ENCODE results near the gene ATCAY. TPM values are rescaled to one million over a fixed set of nuclear protein-coding genes. Genes with fewer than 3 reads are reported as not detected.
"Not testable (repeated sequence)": the region's sequence is repeated elsewhere in the genome, so short reads cannot be mapped to it uniquely, and the experiment has no call there.

The ATCAY gene
- total and polyA plus RNA-seq, 9 donors, result 0.04 to 0.78 (median 0.15) TPM

DNA sequence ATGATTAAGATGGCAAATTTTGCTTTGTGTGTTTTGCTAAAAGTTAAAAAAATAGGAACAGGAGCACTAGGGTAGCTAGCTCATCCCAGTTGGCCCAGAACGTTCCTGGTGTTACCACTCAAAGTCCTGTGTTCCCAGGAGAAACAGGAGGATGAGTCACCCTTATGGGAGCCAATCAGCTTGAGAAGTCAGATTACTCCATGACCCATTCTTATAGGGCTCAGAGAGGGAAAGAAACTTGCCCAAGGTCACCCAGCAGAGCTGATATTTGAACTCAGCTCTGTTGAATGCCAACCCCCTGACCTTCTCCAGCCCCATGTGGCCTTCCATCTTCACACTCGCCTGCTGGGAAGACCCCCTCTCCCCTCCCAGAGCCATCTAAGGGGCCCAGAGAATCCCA lies 65.4 kb downstream of the ATCAY start:
- H3K27ac ChIP-seq (ENCODE audit: low read length), result no peak overlapping the region
- no peaks in the 10 kb centered on the region for H3K27me3 ChIP-seq (ENCODE audit: control insufficient read depth, insufficient read depth, low read length)
- peaks cover 11% of the 10 kb centered on the region for H3K36me3 ChIP-seq (ENCODE audit: control insufficient read depth, insufficient read depth, low read length)
- WGBS (ENCODE audit: insufficient coverage), result 20% methylated on average over 1 of the region's 2 CpGs
- H3K9me3 ChIP-seq (replicated peaks; ENCODE audit: control insufficient read depth, low read depth, low read length), result no peaks in the 10 kb centered on the region
- H3K4me1 ChIP-seq (ENCODE audit: control insufficient read depth, insufficient read depth, low read length), result peaks cover 22% of the 10 kb centered on the region
- DNase-seq, result no peak
- H3K4me3 ChIP-seq (ENCODE audit: low read length), result no peak overlapping the region

DNA sequence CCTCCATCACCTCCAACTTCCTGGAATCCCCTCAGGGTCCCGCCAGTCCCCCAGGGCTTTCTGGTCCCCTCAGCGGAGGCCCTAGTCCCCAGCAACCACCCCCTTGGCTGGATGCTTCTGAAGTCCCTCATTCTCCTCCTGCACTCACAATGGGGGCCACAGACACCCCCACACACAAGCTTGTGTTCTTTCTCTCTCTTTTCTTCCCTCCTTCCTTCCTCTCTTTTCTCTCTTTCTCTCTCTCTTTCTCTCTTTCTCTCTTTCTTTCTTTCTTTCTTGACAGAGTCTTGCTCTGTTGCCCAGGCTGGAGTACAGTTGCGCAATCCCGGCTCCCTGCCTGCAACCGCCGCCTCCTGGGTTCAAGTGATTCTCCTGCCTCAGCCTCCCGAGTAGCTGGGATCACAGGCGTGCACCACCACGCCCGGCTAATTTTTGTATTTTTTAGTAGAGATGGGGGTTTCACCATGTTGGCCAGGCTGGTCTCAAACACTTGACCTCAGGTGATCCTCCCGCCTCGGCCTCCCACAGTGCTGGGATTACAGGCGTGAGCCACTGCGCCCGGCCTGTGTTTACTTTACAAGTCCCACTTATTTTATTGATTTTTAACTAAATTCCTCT lies 66.9 kb downstream of the ATCAY start:
- H3K9me3 ChIP-seq (replicated peaks; ENCODE audit: control insufficient read depth, low read depth, low read length); DNase-seq; H3K27me3 ChIP-seq (ENCODE audit: control insufficient read depth, insufficient read depth, low read length); H3K36me3 ChIP-seq (ENCODE audit: control insufficient read depth, insufficient read depth, low read length); H3K27ac ChIP-seq (ENCODE audit: low read length); H3K4me3 ChIP-seq (ENCODE audit: low read length): not testable (repeated sequence)
- H3K4me1 ChIP-seq (ENCODE audit: control insufficient read depth, insufficient read depth, low read length), result peaks cover 33% of the 10 kb centered on the region
- 81% methylated on average over 13 of the region's 15 CpGs for WGBS (ENCODE audit: insufficient coverage)

DNA sequence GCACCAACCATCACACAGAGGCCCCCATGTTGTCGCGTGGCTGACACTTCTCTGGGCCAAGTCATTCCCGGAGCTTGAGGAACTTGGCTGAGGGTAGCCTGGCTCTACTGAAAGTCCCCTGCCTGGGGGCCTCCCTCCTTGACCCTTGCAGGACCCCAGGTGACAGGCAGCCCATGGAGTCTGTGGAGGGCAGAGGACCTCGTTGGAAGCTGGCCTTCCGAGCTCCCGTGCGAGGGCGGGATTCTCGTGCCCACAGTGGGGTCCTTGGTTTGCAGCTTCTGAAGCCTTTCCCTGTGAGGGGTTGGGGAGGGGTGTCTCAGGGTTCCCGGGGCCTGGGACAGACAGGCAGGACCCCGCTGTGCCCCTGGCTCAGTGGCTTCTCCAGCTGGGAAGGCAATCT lies 68.8 kb downstream of the ATCAY start:
- Histone ChIP-seq H3K36me3 (ENCODE audit: control insufficient read depth, insufficient read depth, low read length) (peaks cover 7% of the 10 kb centered on the region), H3K27me3 (ENCODE audit: control insufficient read depth, insufficient read depth, low read length) (no peaks in the 10 kb centered on the region), H3K9me3 (replicated peaks; ENCODE audit: control insufficient read depth, low read depth, low read length) (no peaks in the 10 kb centered on the region), H3K4me1 (ENCODE audit: control insufficient read depth, insufficient read depth, low read length) (peaks cover 36% of the 10 kb centered on the region), H3K4me3 (ENCODE audit: low read length) (no peak overlapping the region), H3K27ac (ENCODE audit: low read length) (peak overlapping the region; percentile 71)
- DNase-seq, result no peak
- 84% methylated on average over 6 of the region's 11 CpGs for WGBS (ENCODE audit: insufficient coverage)

DNA sequence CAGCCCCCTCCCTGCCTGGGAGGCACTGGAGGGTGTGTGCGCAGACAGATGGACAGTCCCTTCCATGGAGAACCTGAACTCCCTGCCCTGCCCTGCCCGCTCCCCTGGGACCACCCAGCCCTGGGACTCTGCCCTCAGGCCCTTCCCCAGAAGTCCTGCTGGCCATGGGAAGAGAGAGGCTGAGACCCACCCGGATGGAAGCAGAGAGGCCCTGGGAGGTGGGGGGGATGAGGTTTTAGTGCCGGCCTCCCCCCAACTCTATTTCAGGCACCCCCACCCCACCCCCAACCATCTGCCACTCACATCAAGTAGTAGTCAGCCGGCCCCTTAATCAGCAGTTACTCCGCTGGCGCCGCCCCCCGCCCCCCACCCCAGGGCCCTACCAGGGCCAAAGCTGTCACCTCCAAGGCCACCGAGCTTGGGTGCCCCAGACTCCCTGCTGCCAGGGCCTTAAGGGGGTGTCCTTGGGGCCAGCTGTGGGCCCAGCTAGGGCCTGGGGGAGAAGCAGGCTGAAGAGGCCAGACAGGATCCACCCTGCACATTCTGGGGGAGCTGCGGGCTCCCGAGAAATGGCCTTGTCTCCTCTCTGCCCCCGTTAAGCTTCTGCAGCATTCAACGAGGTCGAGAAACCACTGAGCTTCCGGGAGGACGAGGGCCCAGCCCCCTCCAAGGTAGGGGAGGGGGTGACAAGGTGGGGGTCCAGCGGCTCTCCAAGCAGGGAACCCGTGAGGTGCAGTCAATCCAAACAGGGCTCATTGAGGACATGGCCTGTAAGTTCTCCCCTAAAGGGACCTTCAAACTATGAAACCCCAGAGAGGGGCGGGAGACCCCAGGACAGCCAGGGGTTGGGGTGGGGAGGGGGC lies 69.7 kb downstream of the ATCAY start:
- 40% methylated on average over 13 of the region's 20 CpGs for WGBS (ENCODE audit: insufficient coverage)
- Histone ChIP-seq H3K9me3 (replicated peaks; ENCODE audit: control insufficient read depth, low read depth, low read length) (no peaks in the 10 kb centered on the region), H3K4me3 (ENCODE audit: low read length) (peak overlapping the region; percentile 48), H3K4me1 (ENCODE audit: control insufficient read depth, insufficient read depth, low read length) (peaks cover 44% of the 10 kb centered on the region), H3K27me3 (ENCODE audit: control insufficient read depth, insufficient read depth, low read length) (no peaks in the 10 kb centered on the region), H3K27ac (ENCODE audit: low read length) (peak overlapping the region; percentile 93), H3K36me3 (ENCODE audit: control insufficient read depth, insufficient read depth, low read length) (peaks cover 7% of the 10 kb centered on the region)
- DNase-seq, result peak; percentile 42

DNA sequence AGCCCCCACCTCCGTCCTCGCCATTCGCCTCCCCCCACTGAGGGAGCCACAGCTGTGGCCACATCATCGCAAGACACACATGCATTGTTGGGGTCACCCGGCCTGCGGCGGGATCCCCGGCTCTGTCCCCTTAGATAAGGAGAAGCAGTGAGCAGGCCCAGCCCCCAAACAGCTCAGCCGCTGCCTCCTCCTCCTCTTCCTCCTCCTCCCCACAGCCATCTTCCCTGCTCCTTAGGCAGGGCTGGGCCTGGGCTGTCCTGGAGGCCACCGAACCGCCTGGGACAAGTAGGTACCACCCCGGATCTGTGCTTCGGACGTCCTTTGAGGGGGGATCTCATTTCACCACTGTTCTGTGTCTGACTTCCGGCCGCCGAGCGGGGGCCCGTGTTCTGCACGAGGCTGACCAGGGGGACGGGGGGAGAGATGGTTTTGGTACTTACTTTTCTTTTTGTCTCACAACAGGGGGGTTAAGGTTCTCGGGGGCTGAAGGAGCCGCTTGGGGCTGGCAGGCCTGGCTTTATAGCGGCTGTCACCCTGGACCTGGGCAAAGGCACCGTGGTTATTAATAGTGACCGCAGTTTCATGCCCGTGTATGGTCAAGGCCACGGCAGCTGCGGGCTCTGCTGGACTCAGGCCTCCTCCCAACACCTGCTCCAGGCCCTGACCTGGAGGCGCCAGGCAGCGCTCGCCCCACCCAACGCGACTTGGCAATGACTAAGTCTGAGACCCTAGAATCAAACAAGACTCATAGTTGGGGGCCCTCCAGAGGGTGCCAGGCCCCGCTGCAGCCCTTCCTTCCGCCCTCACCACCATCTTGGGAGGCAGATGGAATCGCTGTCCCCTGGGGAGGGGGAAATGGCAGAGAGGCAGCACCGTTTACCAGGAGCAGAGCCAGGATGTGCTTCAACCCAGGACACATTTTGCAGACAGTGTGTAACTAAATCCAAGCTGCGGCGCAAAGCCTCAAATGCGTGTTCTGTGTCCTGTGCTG lies 70.7 kb downstream of the ATCAY start:
- H3K27me3 ChIP-seq (ENCODE audit: control insufficient read depth, insufficient read depth, low read length), result no peaks in the 10 kb centered on the region
- WGBS (ENCODE audit: insufficient coverage), result 46% methylated on average over 23 of the region's 41 CpGs
- peak overlapping the region; percentile 93 for H3K27ac ChIP-seq (ENCODE audit: low read length)
- peaks cover 44% of the 10 kb centered on the region for H3K4me1 ChIP-seq (ENCODE audit: control insufficient read depth, insufficient read depth, low read length)
- peak overlapping the region; percentile 48 for H3K4me3 ChIP-seq (ENCODE audit: low read length)
- peak; percentile 86 for DNase-seq
- H3K9me3 ChIP-seq (replicated peaks; ENCODE audit: control insufficient read depth, low read depth, low read length), result no peaks in the 10 kb centered on the region
- H3K36me3 ChIP-seq (ENCODE audit: control insufficient read depth, insufficient read depth, low read length), result peaks cover 11% of the 10 kb centered on the region

DNA sequence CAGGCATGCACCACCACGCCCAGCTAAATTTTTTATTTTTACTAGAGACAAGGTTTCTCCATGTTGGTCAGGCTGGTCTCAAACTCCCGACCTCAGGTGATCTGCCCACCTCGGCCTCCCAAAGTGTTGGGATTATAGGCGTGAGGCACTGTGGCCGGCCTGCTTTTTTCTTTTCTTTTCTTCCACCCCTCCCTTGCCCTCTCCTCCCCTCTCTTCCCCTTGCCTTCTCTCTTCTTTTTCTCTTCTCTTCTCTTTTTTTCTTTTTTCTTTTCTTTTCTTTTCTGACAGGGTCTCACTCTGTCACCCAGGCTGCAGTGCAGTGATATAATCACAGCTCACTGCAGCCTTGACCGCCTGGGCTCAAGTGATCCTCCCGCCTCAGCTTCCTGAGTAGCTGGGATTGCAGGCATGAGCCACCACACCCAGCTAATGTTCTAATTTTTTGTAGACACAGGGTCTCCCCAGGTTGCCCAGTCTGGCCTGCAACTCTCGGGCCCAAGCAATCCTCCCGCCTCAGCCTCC lies 72.3 kb downstream of the ATCAY start:
- H3K27me3 ChIP-seq (ENCODE audit: control insufficient read depth, insufficient read depth, low read length); DNase-seq; H3K4me3 ChIP-seq (ENCODE audit: low read length); H3K9me3 ChIP-seq (replicated peaks; ENCODE audit: control insufficient read depth, low read depth, low read length): not testable (repeated sequence)
- Histone ChIP-seq H3K4me1 (ENCODE audit: control insufficient read depth, insufficient read depth, low read length) (peaks cover 44% of the 10 kb centered on the region), H3K27ac (ENCODE audit: low read length) (peak overlapping the region; percentile 93), H3K36me3 (ENCODE audit: control insufficient read depth, insufficient read depth, low read length) (peaks cover 15% of the 10 kb centered on the region)
- 75% methylated on average over 8 of the region's 9 CpGs for WGBS (ENCODE audit: insufficient coverage)

DNA sequence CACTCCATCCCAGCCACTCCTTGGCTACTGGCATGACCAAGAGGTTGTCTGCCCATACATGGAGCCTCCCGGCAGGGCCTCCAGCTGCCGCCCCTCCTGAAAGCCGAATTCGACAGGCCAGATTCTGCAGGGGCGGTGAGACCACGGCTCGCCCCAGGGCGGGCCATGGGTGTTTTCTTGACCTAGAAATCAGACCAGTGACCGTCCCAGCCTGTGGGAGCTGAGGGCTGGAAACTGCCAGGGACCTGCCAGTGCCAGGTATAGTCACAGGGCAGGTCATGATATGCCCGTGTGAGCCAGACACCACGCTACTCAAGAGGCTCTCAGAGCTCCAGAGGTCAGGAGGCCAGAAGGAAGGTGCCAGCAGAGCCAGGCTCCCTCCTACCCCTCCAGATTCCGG lies 73.6 kb downstream of the ATCAY start:
- peaks cover 44% of the 10 kb centered on the region for H3K4me1 ChIP-seq (ENCODE audit: control insufficient read depth, insufficient read depth, low read length)
- peak overlapping the region; percentile 93 for H3K27ac ChIP-seq (ENCODE audit: low read length)
- no peaks in the 10 kb centered on the region for H3K9me3 ChIP-seq (replicated peaks; ENCODE audit: control insufficient read depth, low read depth, low read length)
- H3K4me3 ChIP-seq (ENCODE audit: low read length), result no peak overlapping the region
- no peak for DNase-seq
- 80% methylated on average over 9 of the region's 12 CpGs for WGBS (ENCODE audit: insufficient coverage)
- peaks cover 28% of the 10 kb centered on the region for H3K36me3 ChIP-seq (ENCODE audit: control insufficient read depth, insufficient read depth, low read length)
- H3K27me3 ChIP-seq (ENCODE audit: control insufficient read depth, insufficient read depth, low read length), result no peaks in the 10 kb centered on the region

DNA sequence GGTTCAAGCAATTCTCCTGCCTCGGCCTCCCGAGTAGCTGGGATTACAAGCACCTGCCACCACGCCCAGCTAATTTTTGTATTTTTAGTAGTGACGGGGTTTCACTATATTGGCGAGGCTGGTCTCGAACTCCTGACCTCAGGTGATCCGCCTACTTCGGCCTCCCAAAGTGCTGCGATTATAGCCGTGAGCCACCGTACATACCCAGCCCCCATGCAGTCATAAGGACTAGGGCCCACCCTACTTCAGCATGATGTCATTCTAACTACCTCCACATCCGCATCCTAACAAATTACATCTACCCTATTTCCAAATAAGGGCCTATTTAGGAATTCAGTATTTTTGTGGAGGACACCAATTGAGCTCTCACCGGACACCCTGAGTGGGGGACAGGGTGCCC lies 74.8 kb downstream of the ATCAY start:
- not testable (repeated sequence) for H3K27me3 ChIP-seq (ENCODE audit: control insufficient read depth, insufficient read depth, low read length); H3K4me3 ChIP-seq (ENCODE audit: low read length); DNase-seq; H3K9me3 ChIP-seq (replicated peaks; ENCODE audit: control insufficient read depth, low read depth, low read length)
- H3K36me3 ChIP-seq (ENCODE audit: control insufficient read depth, insufficient read depth, low read length), result peaks cover 38% of the 10 kb centered on the region
- H3K4me1 ChIP-seq (ENCODE audit: control insufficient read depth, insufficient read depth, low read length), result peaks cover 37% of the 10 kb centered on the region
- peak overlapping the region; percentile 93 for H3K27ac ChIP-seq (ENCODE audit: low read length)
- 72% methylated on average over 7 of the region's 13 CpGs for WGBS (ENCODE audit: insufficient coverage)

DNA sequence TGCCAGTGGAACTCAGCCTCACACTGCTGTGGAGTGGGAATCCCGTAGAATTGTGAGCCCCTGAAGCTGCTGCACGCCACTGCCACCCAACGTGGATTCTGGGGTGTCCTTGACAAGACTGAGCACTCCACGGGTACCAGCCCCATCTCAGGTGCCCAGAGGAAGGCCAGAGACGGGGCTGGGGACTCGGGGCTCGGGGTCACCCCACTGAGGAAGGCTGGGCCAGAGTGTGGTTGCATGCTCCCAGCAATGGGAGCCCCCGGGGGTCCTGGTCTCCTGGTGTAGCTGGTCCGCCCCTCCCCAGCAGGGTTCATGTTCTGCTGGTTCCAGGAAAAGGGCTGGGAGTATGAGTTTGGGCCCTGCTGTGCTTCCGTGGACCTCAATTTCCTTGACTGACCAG lies 75.2 kb downstream of the ATCAY start:
- no peak for DNase-seq
- Histone ChIP-seq H3K4me1 (ENCODE audit: control insufficient read depth, insufficient read depth, low read length) (peaks cover 33% of the 10 kb centered on the region), H3K27ac (ENCODE audit: low read length) (no peak overlapping the region), H3K4me3 (ENCODE audit: low read length) (no peak overlapping the region), H3K36me3 (ENCODE audit: control insufficient read depth, insufficient read depth, low read length) (peaks cover 42% of the 10 kb centered on the region), H3K9me3 (replicated peaks; ENCODE audit: control insufficient read depth, low read depth, low read length) (no peaks in the 10 kb centered on the region), H3K27me3 (ENCODE audit: control insufficient read depth, insufficient read depth, low read length) (no peaks in the 10 kb centered on the region)
- WGBS (ENCODE audit: insufficient coverage), result 85% methylated on average over 9 of the region's 10 CpGs
